GM21528 (cell line): Measurements from ENCODE around the gene KIF25.

Experiments used
- ATAC-seq: cut with Tn5 transposase; IDR thresholded peaks from one replicate; pipeline ENCODE4 v1.9.1; 2021; ENCODE audit warnings: mild to moderate bottlenecking, moderate library complexity; ENCODE audit not compliant: unreplicated experiment, low FRiP score

KIF25 gene

GRCh38 chr6:168047841-168048723 lies 50.6 kb downstream of the KIF25 start:
- no peak for ATAC-seq

GRCh38 chr6:168048724-168049025 lies 51.2 kb downstream of the KIF25 start:
- no peak for ATAC-seq

- ATAC-seq = no peak
Observed at GRCh38 chr6:168049277-168049676, 51.8 kb downstream of the KIF25 start.

- ATAC-seq = no peak
Observed at GRCh38 chr6:168049706-168050224, 52.3 kb downstream of the KIF25 start.

- no peak for ATAC-seq
Observed at GRCh38 chr6:168050225-168050880, 52.9 kb downstream of the KIF25 start.

- ATAC-seq = no peak
Observed at GRCh38 chr6:168050881-168051586, 53.6 kb downstream of the KIF25 start.

- no peak for ATAC-seq
Observed at GRCh38 chr6:168051648-168052047, 54.2 kb downstream of the KIF25 start.

GRCh38 chr6:168052291-168052891 lies 54.9 kb downstream of the KIF25 start:
- ATAC-seq = no peak

- ATAC-seq = no peak
Observed at GRCh38 chr6:168053086-168053956, 55.9 kb downstream of the KIF25 start.

GRCh38 chr6:168053957-168054471 lies 56.5 kb downstream of the KIF25 start:
- ATAC-seq = no peak

GRCh38 chr6:168054765-168055560 lies 57.5 kb downstream of the KIF25 start:
- ATAC-seq = no peak

GRCh38 chr6:168055696-168056489 lies 58.4 kb downstream of the KIF25 start:
- no peak for ATAC-seq

GRCh38 chr6:168056892-168057527 lies 59.5 kb downstream of the KIF25 start:
- ATAC-seq = no peak

- ATAC-seq = no peak
Observed at GRCh38 chr6:168057836-168058235, 60.4 kb downstream of the KIF25 start.

- ATAC-seq = no peak
Observed at GRCh38 chr6:168058691-168059551, 61.5 kb downstream of the KIF25 start.

GRCh38 chr6:168060521-168060931 lies 63.1 kb downstream of the KIF25 start:
- no peak for ATAC-seq
